Measurements from ENCODE around the gene TMPRSS6. TPM values are rescaled to one million over a fixed set of nuclear protein-coding genes. Genes with fewer than 3 reads are reported as not detected.

The TMPRSS6 gene
- total RNA-seq, 2 donors from 2014 or later = 0.33 to 0.52 TPM

- Histone ChIP-seq H3K27me3 (no peaks in the 10 kb centered on the region), H3K36me3 (replicated peaks in 1 of 2; ENCODE audit: insufficient read depth in 1 of 2, low read depth in 2 of 2) (no peaks in the 10 kb centered on the region), H3K27ac (peak overlapping the region in 2 of 4 donors; percentile 2), H3K4me1 (peaks cover 61% of the 10 kb centered on the region), H3K9me3 (no peaks in the 10 kb centered on the region), H3K4me3 (no peak overlapping the region)
- ATAC-seq = no peak
- TF ChIP-seq POLR2A (IDR thresholded peaks at IDR 0.05) (no peak), CTCF (IDR thresholded peaks at IDR 0.05) (no peak)
- intact Hi-C loops (cut with DNase I) = no loop called here
- DNase-seq = no peak
- WGBS, 2 donors = 86 to 87% methylated on average over 14 of the region's 14 CpGs
These were observed 93.2 kb downstream of the TMPRSS6 start for GRCh38 chr22:37016134-37016910.

- H3K4me1 ChIP-seq = peaks cover 55% of the 10 kb centered on the region
- H3K36me3 ChIP-seq (replicated peaks in 1 of 2; ENCODE audit: insufficient read depth in 1 of 2, low read depth in 2 of 2) = no peaks in the 10 kb centered on the region
- WGBS, 2 donors = 80 to 87% methylated on average over 4 of the region's 4 CpGs
- H3K9me3 ChIP-seq = no peaks in the 10 kb centered on the region
- DNase-seq = no peak
- H3K27ac ChIP-seq = no peak overlapping the region
- no peak for TF ChIP-seq POLR2A (IDR thresholded peaks at IDR 0.05)
- no peak for TF ChIP-seq CTCF (IDR thresholded peaks at IDR 0.05)
- no peak overlapping the region for H3K4me3 ChIP-seq
- no peaks in the 10 kb centered on the region for H3K27me3 ChIP-seq
- no peak for ATAC-seq
- intact Hi-C loops (cut with DNase I) = no loop called here
These were observed 94.0 kb downstream of the TMPRSS6 start for GRCh38 chr22:37015587-37015878.

Other genes starting within 250 kb of the TMPRSS6 start
- gene NCF4, start 248.7 kb downstream of the TMPRSS6 start, total RNA-seq = 1 to 10 TPM; 5.9 to 6.0 TPM
- gene CSF2RB, start 196.1 kb downstream of the TMPRSS6 start, total RNA-seq = 1 to 10 TPM; 2.0 to 2.9 TPM
- 10 to 100 TPM; 73.8 to 91.1 TPM for gene TST, start 90.3 kb downstream of the TMPRSS6 start, total RNA-seq
- 100 to 1,000 TPM; 173 TPM for gene MPST, start 90.0 kb downstream of the TMPRSS6 start, total RNA-seq
- gene KCTD17, start 58.0 kb downstream of the TMPRSS6 start, total RNA-seq = 1 to 10 TPM; 3.6 to 8.3 TPM
- gene IL2RB, start 40.2 kb upstream of the TMPRSS6 start, total RNA-seq = 1 to 10 TPM in 1 of 2 donors, under 1 TPM in 1; 0.78 to 2.3 TPM
- 1 to 10 TPM; 2.0 to 4.7 TPM for gene C1QTNF6, start 78.5 kb upstream of the TMPRSS6 start, total RNA-seq
- gene SSTR3, start 102.8 kb upstream of the TMPRSS6 start, total RNA-seq = 1 to 10 TPM; 1.3 to 4.2 TPM
- gene RAC2, start 134.6 kb upstream of the TMPRSS6 start, total RNA-seq = 1 to 10 TPM; 4.3 to 4.9 TPM
- 1 to 10 TPM; 2.3 to 7.9 TPM for gene CYTH4, start 172.8 kb upstream of the TMPRSS6 start, total RNA-seq